Fibroblast of villous mesenchyme (primary cell): ENCODE results near the gene KLHDC3. TPM values are rescaled to one million over a fixed set of nuclear protein-coding genes. Genes with fewer than 3 reads are reported as not detected.
A peak's percentile ranks its signal among the peaks of the same experiment; 100 is the strongest.

Experiments
- DNase-seq: peaks from one replicate; pipeline ENCODE4 v3.0.0-alpha.2; 2010; ENCODE audit warnings: low read depth
- H3K4me3 ChIP-seq: 2 replicates; pipeline ENCODE4 v1.5.1; 2011; ENCODE audit warnings: low read depth, mild to moderate bottlenecking, low read length
- CTCF ChIP-seq: IDR thresholded peaks from 2 replicates; pipeline ENCODE4 v1.5.1; 2012; ENCODE audit warnings: low read depth, mild to moderate bottlenecking, low read length; ENCODE audit not compliant: insufficient read depth
- total RNA-seq: library from RNA; depleted of rRNA; stranded (reverse); fragments of >200 nt; gene quantifications from 2 replicates; pipeline ENCODE4 v1.2.3, GENCODE V29; 2012

The KLHDC3 gene
- total RNA-seq, 1 donor, result 93.3 TPM

- TF ChIP-seq CTCF, result no peak
These were observed 8.2 kb upstream of the KLHDC3 start for GRCh38 chr6:43005844-43006243.

GRCh38 chr6:43006251-43006650 lies 7.8 kb upstream of the KLHDC3 start:
- no peak overlapping the region for H3K4me3 ChIP-seq
- DNase-seq, result no peak
- TF ChIP-seq CTCF, result no peak

More at GRCh38 chr6:43005844-43006243, 8.2 kb upstream of the KLHDC3 start:
- H3K4me3 ChIP-seq, result no peak overlapping the region
- no peak for DNase-seq

GRCh38 chr6:43007126-43007525 lies 6.9 kb upstream of the KLHDC3 start:
- no peak for DNase-seq
- H3K4me3 ChIP-seq, result no peak overlapping the region
- no peak for TF ChIP-seq CTCF

DNA sequence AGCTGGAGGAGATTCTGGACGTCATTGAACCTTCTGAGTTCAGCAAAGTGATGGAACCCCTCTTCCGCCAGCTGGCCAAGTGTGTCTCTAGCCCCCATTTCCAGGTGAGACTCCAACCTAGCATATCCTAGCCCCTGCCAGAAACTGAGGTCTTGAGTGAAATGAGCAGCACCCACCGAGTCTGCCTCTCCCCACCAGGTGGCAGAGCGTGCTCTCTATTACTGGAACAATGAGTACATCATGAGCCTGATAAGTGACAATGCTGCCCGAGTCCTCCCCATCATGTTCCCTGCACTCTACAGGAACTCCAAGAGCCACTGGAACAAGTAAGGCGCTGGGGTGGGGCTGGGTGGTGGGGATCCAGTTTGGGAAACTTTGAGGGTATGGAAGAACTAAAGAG lies 4.9 kb upstream of the KLHDC3 start:
- TF ChIP-seq CTCF, result peak; percentile 49
- peak; percentile 24 for DNase-seq
- no peak overlapping the region for H3K4me3 ChIP-seq

DNA sequence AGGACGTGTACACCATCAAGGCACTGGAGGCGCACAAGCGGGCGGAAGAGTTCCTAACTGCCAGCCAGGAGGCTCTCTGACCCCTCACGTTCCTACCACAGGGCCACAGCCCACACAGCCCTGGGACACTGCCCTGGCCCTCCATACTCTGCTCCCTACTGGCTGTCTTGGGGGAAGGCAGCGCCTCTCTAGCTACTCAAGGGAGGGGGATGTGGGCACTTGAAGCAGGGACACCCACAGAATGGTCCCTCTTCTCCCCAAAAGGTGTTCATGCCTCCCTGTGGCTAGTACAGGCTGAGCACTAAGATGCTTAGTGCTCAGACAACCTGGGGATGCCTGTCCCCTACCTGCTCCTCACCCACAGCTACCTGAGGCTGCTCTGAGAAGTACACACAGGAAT lies 2.8 kb upstream of the KLHDC3 start:
- DNase-seq, result no peak
- no peak overlapping the region for H3K4me3 ChIP-seq
- no peak for TF ChIP-seq CTCF

- no peak for TF ChIP-seq CTCF
- no peak overlapping the region for H3K4me3 ChIP-seq
- DNase-seq, result no peak
These were observed 1.7 kb upstream of the KLHDC3 start for GRCh38 chr6:43012364-43012763.

DNA sequence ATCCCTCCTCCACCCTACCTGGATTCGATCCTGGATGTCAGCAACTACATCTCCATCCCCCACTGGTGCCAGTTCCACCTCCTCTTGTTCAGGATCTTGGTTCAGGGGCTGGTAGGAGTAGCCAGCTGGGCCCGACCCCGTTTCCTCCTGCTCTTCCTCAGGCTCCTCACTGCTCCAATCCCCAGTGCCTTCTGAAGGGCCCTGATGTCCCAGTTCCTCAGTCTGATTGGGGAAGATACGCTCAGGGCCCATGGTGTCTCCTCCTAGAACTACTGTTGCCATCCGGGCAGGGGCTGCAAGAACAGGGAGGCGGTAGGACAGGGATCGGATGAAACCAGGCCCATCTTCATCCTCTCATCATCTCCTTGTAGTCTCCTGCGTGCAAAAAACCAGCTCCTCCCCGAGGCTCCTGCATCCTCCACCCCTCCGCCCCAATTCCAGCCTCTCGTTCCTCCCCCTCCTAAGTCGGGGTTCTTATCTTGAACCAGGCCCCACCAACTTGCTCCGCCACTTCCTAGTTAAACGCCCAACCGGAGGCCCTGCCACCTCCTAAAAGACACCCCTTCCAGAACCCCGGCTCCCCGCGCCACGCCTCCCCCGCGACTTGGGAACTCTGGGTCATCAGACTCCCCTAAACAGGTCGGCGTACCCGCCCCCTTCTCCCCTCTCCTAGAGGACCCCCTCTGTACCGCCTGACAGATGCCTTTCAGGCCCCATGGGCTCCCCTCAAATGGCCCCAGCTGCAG lies 779 bp upstream of the KLHDC3 start:
- peak; percentile 42 for DNase-seq
- H3K4me3 ChIP-seq, result peak overlapping the region; percentile 84
- TF ChIP-seq CTCF, result no peak
